Left lung (tissue), 10 donors: ENCODE data around the gene LAIR1. TPM values are rescaled to one million over a fixed set of nuclear protein-coding genes. Genes with fewer than 3 reads are reported as not detected.

ENCODE experiments used
- ATAC-seq: fragments of 200-7000 bp; cut with Tn5 transposase; one replicate; pipeline ENCODE4 v1.9.1; 2020; ENCODE audit warnings: moderate library complexity
- DNase-seq, 4 donors: peaks; one replicate each; pipeline ENCODE4 v3.0.0-alpha.2; 2013 to 2020
- H3K27ac ChIP-seq, 2 donors: fragments of 200-600 bp; sonication (generic) in 1 of 2; one replicate each; pipeline versions ENCODE4 v1.5.0 to v1.8.0; 2020 to 2021
- H3K27me3 ChIP-seq, 2 donors: fragments of 200-600 bp; sonication (generic) in 1 of 2; one replicate each; pipeline versions ENCODE4 v1.5.0 to v1.8.0; 2020 to 2021
- H3K36me3 ChIP-seq, 2 donors: fragments of 200-600 bp; sonication (generic) in 1 of 2; one replicate each; pipeline versions ENCODE4 v1.5.0 to v1.8.0; 2020 to 2021
- H3K4me1 ChIP-seq, 2 donors: fragments of 200-600 bp; one replicate each; pipeline ENCODE4 v1.8.0; 2021
- H3K4me3 ChIP-seq, 2 donors: fragments of 200-600 bp; sonication (generic) in 1 of 2; one replicate each; pipeline versions ENCODE4 v1.5.0 to v1.8.0; 2020 to 2021; ENCODE audit warnings: mild to moderate bottlenecking in 1 of 2
- H3K9me3 ChIP-seq, 2 donors: fragments of 200-600 bp; sonication (generic) in 1 of 2; one replicate each; pipeline versions ENCODE4 v1.5.0 to v1.8.0; 2020 to 2021
- CTCF ChIP-seq, 2 donors: fragments of 200-600 bp; sonication (generic) in 1 of 2; IDR thresholded peaks; one replicate each; pipeline versions ENCODE4 v1.5.0 to v1.8.0; 2021; ENCODE audit warnings: antibody characterized with exemption in 2 of 2
- intact Hi-C, 2 donors: fragments of 100-400 bp; cut with DNase I; formaldehyde crosslinking; loops; one replicate each; pipeline versions ENCODE4 v1.11.2 to v1.14.2; 2022
- polyA plus RNA-seq, 6 donors: library from polyadenylated mRNA; unstranded; fragments of 120-200 nt; gene quantifications; one replicate each; pipeline ENCODE4 v1.2.1, GENCODE V29; 2013; ENCODE audit not compliant: insufficient read length in 6 of 6
- total RNA-seq, 2 donors: library from RNA; stranded (reverse); fragmentation: NEBNext Ultra II Directional; extraction: Animal tissue kit (Norgen Biotek cat#: 25700); gene quantifications; one replicate each; pipeline ENCODE4 v1.2.1, GENCODE V29; 2021
- donor health status: DM: no; HTN: yes; CAD: no.
- donor health status: DM: no; HTN: no; CAD: no.

LAIR1 gene
- total and polyA plus RNA-seq, 8 donors = 5.0 to 172 (median 7.5) TPM

- peaks cover 0 to 28% of the 10 kb centered on the region in 2 donors for H3K4me1 ChIP-seq
- peaks cover 0 to 39% of the 10 kb centered on the region in 2 donors for H3K36me3 ChIP-seq
- H3K27ac ChIP-seq = no peak overlapping the region
- ATAC-seq (no peak), DNase-seq (no peak)
- H3K27me3 ChIP-seq = no peaks in the 10 kb centered on the region
- no peak overlapping the region for H3K4me3 ChIP-seq
- intact Hi-C loops = no loop called here
- no peaks in the 10 kb centered on the region for H3K9me3 ChIP-seq
- no peak for TF ChIP-seq CTCF (IDR thresholded peaks at IDR 0.05)
Observed at GRCh38 chr19:54357381-54357780, 7.3 kb downstream of the LAIR1 start.

- Histone ChIP-seq H3K4me3 (no peak overlapping the region), H3K9me3 (no peaks in the 10 kb centered on the region), H3K27me3 (no peaks in the 10 kb centered on the region), H3K4me1 (peaks cover 0 to 28% of the 10 kb centered on the region in 2 donors), H3K27ac (no peak overlapping the region), H3K36me3 (peaks cover 0 to 39% of the 10 kb centered on the region in 2 donors)
- no peak for TF ChIP-seq CTCF (IDR thresholded peaks at IDR 0.05)
- ATAC-seq (no peak), DNase-seq (no peak)
- intact Hi-C loops = no loop called here
Observed at GRCh38 chr19:54356444-54357056, 8.2 kb downstream of the LAIR1 start.

- peaks cover 0 to 39% of the 10 kb centered on the region in 2 donors for H3K36me3 ChIP-seq
- H3K4me3 ChIP-seq = no peak overlapping the region
- TF ChIP-seq CTCF (IDR thresholded peaks at IDR 0.05) = no peak
- H3K9me3 ChIP-seq = no peaks in the 10 kb centered on the region
- no peak overlapping the region for H3K27ac ChIP-seq
- intact Hi-C loops = no loop called here
- ATAC-seq = no peak
- no peak for DNase-seq
- peaks cover 0 to 23% of the 10 kb centered on the region in 2 donors for H3K4me1 ChIP-seq
- no peaks in the 10 kb centered on the region for H3K27me3 ChIP-seq
Observed at GRCh38 chr19:54355675-54356074, 9.1 kb downstream of the LAIR1 start.

GRCh38 chr19:54354761-54355160 is 10.0 kb downstream of the LAIR1 start:
- Histone ChIP-seq H3K9me3 (no peaks in the 10 kb centered on the region), H3K27me3 (no peaks in the 10 kb centered on the region), H3K4me1 (peaks cover 0 to 22% of the 10 kb centered on the region in 2 donors), H3K4me3 (no peak overlapping the region), H3K27ac (no peak overlapping the region), H3K36me3 (peaks cover 0 to 39% of the 10 kb centered on the region in 2 donors)
- ATAC-seq (no peak), DNase-seq (no peak)
- intact Hi-C loops = no loop called here
- TF ChIP-seq CTCF (IDR thresholded peaks at IDR 0.05) = no peak

GRCh38 chr19:54352546-54352945 is 12.2 kb downstream of the LAIR1 start:
- TF ChIP-seq CTCF (IDR thresholded peaks at IDR 0.05) = no peak
- DNase-seq (no peak), ATAC-seq (no peak)
- H3K4me3 ChIP-seq = no peak overlapping the region
- peak overlapping the region in 1 of 2 donors; percentile 28 for H3K27ac ChIP-seq
- peaks cover 0 to 22% of the 10 kb centered on the region in 2 donors for H3K4me1 ChIP-seq
- intact Hi-C loops = no loop called here
- H3K9me3 ChIP-seq = no peaks in the 10 kb centered on the region
- peaks cover 0 to 6% of the 10 kb centered on the region in 2 donors for H3K27me3 ChIP-seq
- H3K36me3 ChIP-seq = peaks cover 0 to 37% of the 10 kb centered on the region in 2 donors
